ENCODE results near the gene LARGE1.

Gene LARGE1

GRCh38 chr22:33737662-33738061, 182.6 kb downstream of the LARGE1 start:
- no peaks in the 10 kb centered on the region for H3K36me3 ChIP-seq (ENCODE audit: insufficient read depth, low read length)
- H3F3A ChIP-seq (ENCODE audit: insufficient read depth, low read length): no peaks in the 10 kb centered on the region
- H3K79me2 ChIP-seq (ENCODE audit: insufficient read depth, low read length): no peaks in the 10 kb centered on the region
- no peaks in the 10 kb centered on the region for H4K20me1 ChIP-seq (ENCODE audit: insufficient read depth, low read length)
- H3K4me2 ChIP-seq (ENCODE audit: low read length): no peak overlapping the region
- TF ChIP-seq CTCF (IDR thresholded peaks at IDR 0.05; ENCODE audit: low read length): no peak
- TF ChIP-seq EZH2 (IDR thresholded peaks at IDR 0.05; ENCODE audit: borderline replicate concordance, low read length): no peak
- H3K9me2 ChIP-seq (ENCODE audit: low read depth, low read length): no peaks in the 10 kb centered on the region
- H2AFZ ChIP-seq (ENCODE audit: low read length): no peak overlapping the region
- H3K4me3 ChIP-seq (ENCODE audit: low read depth, low read length, poor library complexity, severe bottlenecking): no peak overlapping the region
- no peak overlapping the region for H3K27ac ChIP-seq (ENCODE audit: low read depth, low read length, poor library complexity, severe bottlenecking)
- peaks cover 14% of the 10 kb centered on the region for H3K4me1 ChIP-seq (ENCODE audit: insufficient read depth, low read length, severe bottlenecking)
- no peaks in the 10 kb centered on the region for H3K27me3 ChIP-seq (ENCODE audit: insufficient read depth, low read length)
- no peaks in the 10 kb centered on the region for H3K9me3 ChIP-seq (ENCODE audit: low read length)
- no peak overlapping the region for H3K9ac ChIP-seq (ENCODE audit: low read length)

GRCh38 chr22:33735978-33736377, 184.3 kb downstream of the LARGE1 start:
- Histone ChIP-seq H3K9me3 (ENCODE audit: low read length) (no peaks in the 10 kb centered on the region), H3K79me2 (ENCODE audit: insufficient read depth, low read length) (no peaks in the 10 kb centered on the region), H3K27me3 (ENCODE audit: insufficient read depth, low read length) (no peaks in the 10 kb centered on the region), H3K9me2 (ENCODE audit: low read depth, low read length) (no peaks in the 10 kb centered on the region), H3K36me3 (ENCODE audit: insufficient read depth, low read length) (no peaks in the 10 kb centered on the region), H3K27ac (ENCODE audit: low read depth, low read length, poor library complexity, severe bottlenecking) (no peak overlapping the region), H3K9ac (ENCODE audit: low read length) (no peak overlapping the region), H3K4me2 (ENCODE audit: low read length) (no peak overlapping the region), H3K4me3 (ENCODE audit: low read depth, low read length, poor library complexity, severe bottlenecking) (no peak overlapping the region), H3K4me1 (ENCODE audit: insufficient read depth, low read length, severe bottlenecking) (peaks cover 2% of the 10 kb centered on the region), H2AFZ (ENCODE audit: low read length) (no peak overlapping the region), H4K20me1 (ENCODE audit: insufficient read depth, low read length) (no peaks in the 10 kb centered on the region), H3F3A (ENCODE audit: insufficient read depth, low read length) (no peaks in the 10 kb centered on the region)
- TF ChIP-seq EZH2 (IDR thresholded peaks at IDR 0.05; ENCODE audit: borderline replicate concordance, low read length) (no peak), CTCF (IDR thresholded peaks at IDR 0.05; ENCODE audit: low read length) (no peak)

- H2AFZ ChIP-seq (ENCODE audit: low read length): no peak overlapping the region
- H3K27ac ChIP-seq (ENCODE audit: low read depth, low read length, poor library complexity, severe bottlenecking): no peak overlapping the region
- no peak overlapping the region for H3K9ac ChIP-seq (ENCODE audit: low read length)
- TF ChIP-seq CTCF (IDR thresholded peaks at IDR 0.05; ENCODE audit: low read length): no peak
- no peak for TF ChIP-seq EZH2 (IDR thresholded peaks at IDR 0.05; ENCODE audit: borderline replicate concordance, low read length)
- H3F3A ChIP-seq (ENCODE audit: insufficient read depth, low read length): no peaks in the 10 kb centered on the region
- H3K79me2 ChIP-seq (ENCODE audit: insufficient read depth, low read length): no peaks in the 10 kb centered on the region
- no peaks in the 10 kb centered on the region for H3K36me3 ChIP-seq (ENCODE audit: insufficient read depth, low read length)
- no peaks in the 10 kb centered on the region for H3K27me3 ChIP-seq (ENCODE audit: insufficient read depth, low read length)
- H4K20me1 ChIP-seq (ENCODE audit: insufficient read depth, low read length): no peaks in the 10 kb centered on the region
- H3K4me3 ChIP-seq (ENCODE audit: low read depth, low read length, poor library complexity, severe bottlenecking): no peak overlapping the region
- H3K4me1 ChIP-seq (ENCODE audit: insufficient read depth, low read length, severe bottlenecking): peaks cover 12% of the 10 kb centered on the region
- no peak overlapping the region for H3K4me2 ChIP-seq (ENCODE audit: low read length)
- H3K9me2 ChIP-seq (ENCODE audit: low read depth, low read length): no peaks in the 10 kb centered on the region
- H3K9me3 ChIP-seq (ENCODE audit: low read length): no peaks in the 10 kb centered on the region
These were observed 191.4 kb downstream of the LARGE1 start for GRCh38 chr22:33728847-33729246.
